NCI-H526 (cell line): ENCODE data around the gene TMED10.
"Not testable (repeated sequence)": the region's sequence is repeated elsewhere in the genome, so short reads cannot be mapped to it uniquely, and the experiment has no call there.

Source experiments
- DNase-seq, 2 experiments: peaks; one replicate each; lab custom pipeline; 2025; lab: John Stamatoyannopoulos, UW

Gene TMED10

GRCh38 chr14:75127474-75127820, 49.0 kb downstream of the TMED10 start:
- DNase-seq = not testable (repeated sequence)

- peak; percentile 43 to 86 for DNase-seq
These were observed 49.5 kb downstream of the TMED10 start, which contains the start of gene NEK9 for GRCh38 chr14:75126679-75127473. TSS of gene NEK9 (minus strand) at chr14:75127048. CDS start at chr14:75126921, 127 bp downstream.

- no peak for DNase-seq
These were observed 50.3 kb downstream of the TMED10 start for GRCh38 chr14:75126121-75126544.

GRCh38 chr14:75125617-75126016, 50.8 kb downstream of the TMED10 start:
- no peak for DNase-seq

- no peak for DNase-seq
These were observed 52.4 kb downstream of the TMED10 start for GRCh38 chr14:75123991-75124390.

GRCh38 chr14:75121552-75121951, 54.9 kb downstream of the TMED10 start:
- no peak for DNase-seq

GRCh38 chr14:75120541-75121291, 55.7 kb downstream of the TMED10 start:
- no peak for DNase-seq

- DNase-seq = no peak
These were observed 57.4 kb downstream of the TMED10 start for GRCh38 chr14:75119056-75119455.

GRCh38 chr14:75113932-75114539, 62.4 kb downstream of the TMED10 start:
- no peak for DNase-seq

GRCh38 chr14:75109877-75110276, 66.5 kb downstream of the TMED10 start:
- no peak for DNase-seq

- DNase-seq = no peak
These were observed 69.2 kb downstream of the TMED10 start for GRCh38 chr14:75107186-75107585.

GRCh38 chr14:75101491-75101890, 74.9 kb downstream of the TMED10 start:
- DNase-seq = peak; percentile 26 to 47

- DNase-seq = no peak
These were observed 77.7 kb downstream of the TMED10 start for GRCh38 chr14:75098682-75099081.

- no peak for DNase-seq
These were observed 78.2 kb downstream of the TMED10 start for GRCh38 chr14:75098212-75098611.

- DNase-seq = no peak
These were observed 79.5 kb downstream of the TMED10 start for GRCh38 chr14:75096959-75097358.

- DNase-seq = no peak
These were observed 80.7 kb downstream of the TMED10 start for GRCh38 chr14:75095690-75096089.

- no peak for DNase-seq
These were observed 81.5 kb downstream of the TMED10 start for GRCh38 chr14:75094896-75095295.

- no peak for DNase-seq
These were observed 83.7 kb downstream of the TMED10 start for GRCh38 chr14:75092698-75093097.

- DNase-seq = no peak
These were observed 85.2 kb downstream of the TMED10 start for GRCh38 chr14:75091251-75091650.

- no peak for DNase-seq
These were observed 86.1 kb downstream of the TMED10 start for GRCh38 chr14:75090353-75090752.

GRCh38 chr14:75088566-75089373, 87.6 kb downstream of the TMED10 start:
- DNase-seq = peak; percentile 2 to 69

- no peak for DNase-seq
These were observed 88.3 kb downstream of the TMED10 start for GRCh38 chr14:75088153-75088552.
